ENCODE results near the gene STAT6.

STAT6 gene

GRCh38 chr12:57101892-57102695, 9.1 kb downstream of the STAT6 start:
- peak; percentile 40 for DNase-seq (ENCODE audit: low spot score)

GRCh38 chr12:57099766-57100165, 11.4 kb downstream of the STAT6 start:
- no peak for DNase-seq (ENCODE audit: low spot score)

GRCh38 chr12:57099047-57099714, 12.0 kb downstream of the STAT6 start:
- no peak for DNase-seq (ENCODE audit: low spot score)

- no peak for DNase-seq (ENCODE audit: low spot score)
These were observed 12.6 kb downstream of the STAT6 start for GRCh38 chr12:57098546-57098945.

GRCh38 chr12:57097554-57097835, 13.7 kb downstream of the STAT6 start:
- DNase-seq (ENCODE audit: low spot score) = no peak

- DNase-seq (ENCODE audit: low spot score) = no peak
These were observed 14.2 kb downstream of the STAT6 start for GRCh38 chr12:57096748-57097553.

- DNase-seq (ENCODE audit: low spot score) = no peak
These were observed 15.0 kb downstream of the STAT6 start for GRCh38 chr12:57096099-57096572.

- no peak for DNase-seq (ENCODE audit: low spot score)
These were observed 15.7 kb downstream of the STAT6 start for GRCh38 chr12:57095440-57095839.

GRCh38 chr12:57094208-57095160, 16.7 kb downstream of the STAT6 start:
- DNase-seq (ENCODE audit: low spot score) = no peak

GRCh38 chr12:57093415-57094207, 17.6 kb downstream of the STAT6 start:
- peak; percentile 38 for DNase-seq (ENCODE audit: low spot score)

GRCh38 chr12:57092876-57093414, 18.2 kb downstream of the STAT6 start:
- DNase-seq (ENCODE audit: low spot score) = no peak

GRCh38 chr12:57092529-57092862, 18.7 kb downstream of the STAT6 start:
- DNase-seq (ENCODE audit: low spot score) = no peak

- no peak for DNase-seq (ENCODE audit: low spot score)
These were observed 19.3 kb downstream of the STAT6 start for GRCh38 chr12:57091638-57092528.

GRCh38 chr12:57090924-57091637, 20.1 kb downstream of the STAT6 start:
- no peak for DNase-seq (ENCODE audit: low spot score)

- DNase-seq (ENCODE audit: low spot score) = no peak
These were observed 20.7 kb downstream of the STAT6 start for GRCh38 chr12:57090490-57090889.

GRCh38 chr12:57089271-57090245, 21.6 kb downstream of the STAT6 start:
- DNase-seq (ENCODE audit: low spot score) = no peak

- peak; percentile 98 for DNase-seq (ENCODE audit: low spot score)
These were observed 22.6 kb downstream of the STAT6 start, which contains the start of gene NAB2 for GRCh38 chr12:57088354-57089270. TSS of gene NAB2 (plus strand) at chr12:57089114. CDS start at chr12:57089272, 158 bp downstream.

All from LoVo (cell line).